ENCODE measurements around the gene WNK1.
A peak's percentile ranks its signal among the peaks of the same experiment; 100 is the strongest.

WNK1 gene

GRCh38 chr12:806200-806791 lies 53.9 kb downstream of the WNK1 start (continued):
- TF ChIP-seq TRIM28 (IDR thresholded peaks at IDR 0.05; ENCODE audit: borderline replicate concordance, low read length) = peak; percentile 96
- peak; percentile 55; the same call in 1 of the 2 replicates for TF ChIP-seq ZNF19 (tag by site-specific recombination; IDR thresholded peaks at IDR 0.05; ENCODE audit: low read depth)
- peak; percentile 91 for TF ChIP-seq HOXD13 (CRISPR knock-in tag; IDR thresholded peaks at IDR 0.05; ENCODE audit: borderline replicate concordance)
- TF ChIP-seq ZNF629 (tag by site-specific recombination; IDR thresholded peaks at IDR 0.05) = peak; percentile 98
- TF ChIP-seq ZNF133 (tag by site-specific recombination; IDR thresholded peaks at IDR 0.05) = no peak
- TF ChIP-seq, protein P1, sequence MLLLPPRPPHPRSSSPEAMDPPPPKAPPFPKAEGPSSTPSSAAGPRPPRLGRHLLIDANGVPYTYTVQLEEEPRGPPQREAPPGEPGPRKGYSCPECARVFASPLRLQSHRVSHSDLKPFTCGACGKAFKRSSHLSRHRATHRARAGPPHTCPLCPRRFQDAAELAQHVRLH (tag by site-specific recombination; IDR thresholded peaks at IDR 0.05) = peak; percentile 100
- TF ChIP-seq ZNF292 (tag by site-specific recombination; IDR thresholded peaks at IDR 0.05; ENCODE audit: borderline replicate concordance, low read depth) = no peak
- TF ChIP-seq ZNF404 (tag by site-specific recombination; IDR thresholded peaks at IDR 0.05) = 0 out of 2 replicates have a peak, but pooled peaks have one; percentile 12
- TF ChIP-seq ZFP37 (tag by site-specific recombination; IDR thresholded peaks at IDR 0.05) = no peak
- no peak for TF ChIP-seq ZNF624 (tag by site-specific recombination; IDR thresholded peaks at IDR 0.05)
- no peak for TF ChIP-seq ZNF184 (tag by site-specific recombination; IDR thresholded peaks at IDR 0.05)
- no peak for TF ChIP-seq ZNF48 (tag by site-specific recombination; IDR thresholded peaks at IDR 0.05)

DNA sequence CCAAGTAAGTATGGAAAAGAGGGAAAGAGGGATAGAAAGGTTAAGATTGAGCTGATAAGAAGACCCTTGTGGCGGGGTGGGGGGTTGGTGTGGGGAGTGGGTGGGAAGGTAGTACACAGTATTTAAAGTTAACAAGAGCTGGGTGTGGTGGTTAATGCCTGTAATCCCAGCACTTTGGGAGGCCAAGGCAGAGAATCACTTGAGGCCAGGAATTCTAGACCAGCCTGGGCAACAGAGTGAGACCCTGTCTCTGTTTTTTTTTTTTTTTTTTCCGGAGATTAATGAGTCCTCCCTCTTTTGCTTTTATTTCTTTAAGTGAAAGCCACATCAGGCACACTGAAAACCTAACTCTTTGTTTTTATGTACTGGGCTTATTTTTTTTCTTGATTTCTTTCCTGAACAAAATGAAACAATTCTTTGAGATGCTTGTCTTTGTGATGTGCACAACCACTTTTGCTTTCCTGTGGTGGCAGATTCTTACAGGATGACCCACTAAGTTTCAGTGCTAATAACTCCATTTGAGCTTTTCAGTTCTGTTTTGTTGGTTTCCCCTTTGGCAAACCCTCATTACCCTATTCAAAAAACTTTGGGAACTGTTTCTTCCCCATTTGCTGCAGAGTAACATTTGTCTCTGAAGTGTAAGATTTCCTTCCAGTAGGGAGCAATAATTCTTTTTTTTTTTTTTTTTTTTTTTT lies 54.8 kb downstream of the WNK1 start:
- no peak overlapping the region for H3K4me3 ChIP-seq (ENCODE audit: low read depth, low read length)
- no peaks in the 10 kb centered on the region; a peak in 1 of 3 replicates for H3K36me3 ChIP-seq (ENCODE audit: control insufficient read depth in 2 of 2, insufficient read depth in 1 of 2, low read length in 2 of 2)
- peaks cover 45% of the 10 kb centered on the region for H3K4me1 ChIP-seq (ENCODE audit: control insufficient read depth, insufficient read depth, low read length)
- ChIA-PET CTCF (interaction anchor here (1.1 to 1.6 kb wide), 4 partner anchors 9 to 776 kb away, joined by 3 to 6 read pairs (median 5); partner anchors contain the start of gene WNK1), POLR2A (interaction anchor here (1.0 kb wide), 1 partner anchor 31 kb away, joined by 3 read pairs; no protein-coding TSS in a partner anchor)
- peak overlapping the region; percentile 82 for H3K27ac ChIP-seq (ENCODE audit: extremely low read depth, low read depth, low read length)
- no peaks in the 10 kb centered on the region for H3K9me3 ChIP-seq (ENCODE audit: control insufficient read depth, insufficient read depth, low read depth, low read length)
- TF ChIP-seq ZNF426 (tag by site-specific recombination; IDR thresholded peaks at IDR 0.05) (no peak), ZNF18 (tag by site-specific recombination; IDR thresholded peaks at IDR 0.05) (no peak), ZFP37 (tag by site-specific recombination; IDR thresholded peaks at IDR 0.05) (no peak), ZFP41 (tag by site-specific recombination; IDR thresholded peaks at IDR 0.05; ENCODE audit: borderline replicate concordance) (no peak), PRDM1 (tag by site-specific recombination; IDR thresholded peaks at IDR 0.05) (peak; percentile 35; the same call in 1 of the 2 replicates), ZNF121 (tag by site-specific recombination; IDR thresholded peaks at IDR 0.05) (peak; percentile 99), ZNF596 (tag by site-specific recombination; IDR thresholded peaks at IDR 0.05) (no peak), ZNF792 (tag by site-specific recombination; IDR thresholded peaks at IDR 0.05) (no peak), ZBTB44 (tag by site-specific recombination; IDR thresholded peaks at IDR 0.05) (no peak), ZNF785 (tag by site-specific recombination; IDR thresholded peaks at IDR 0.05) (no peak), ZNF571 (tag by site-specific recombination; IDR thresholded peaks at IDR 0.05) (no peak), KLF16 (tag by site-specific recombination; IDR thresholded peaks at IDR 0.05) (no peak), OVOL3 (tag by site-specific recombination; IDR thresholded peaks at IDR 0.05) (no peak), ZNF529 (tag by site-specific recombination; IDR thresholded peaks at IDR 0.05; ENCODE audit: insufficient replicate concordance) (no peak), KLF1 (tag by site-specific recombination; IDR thresholded peaks at IDR 0.05) (peak; percentile 20; the same call in 1 of the 2 replicates)
- TF ChIP-seq, protein P2, sequence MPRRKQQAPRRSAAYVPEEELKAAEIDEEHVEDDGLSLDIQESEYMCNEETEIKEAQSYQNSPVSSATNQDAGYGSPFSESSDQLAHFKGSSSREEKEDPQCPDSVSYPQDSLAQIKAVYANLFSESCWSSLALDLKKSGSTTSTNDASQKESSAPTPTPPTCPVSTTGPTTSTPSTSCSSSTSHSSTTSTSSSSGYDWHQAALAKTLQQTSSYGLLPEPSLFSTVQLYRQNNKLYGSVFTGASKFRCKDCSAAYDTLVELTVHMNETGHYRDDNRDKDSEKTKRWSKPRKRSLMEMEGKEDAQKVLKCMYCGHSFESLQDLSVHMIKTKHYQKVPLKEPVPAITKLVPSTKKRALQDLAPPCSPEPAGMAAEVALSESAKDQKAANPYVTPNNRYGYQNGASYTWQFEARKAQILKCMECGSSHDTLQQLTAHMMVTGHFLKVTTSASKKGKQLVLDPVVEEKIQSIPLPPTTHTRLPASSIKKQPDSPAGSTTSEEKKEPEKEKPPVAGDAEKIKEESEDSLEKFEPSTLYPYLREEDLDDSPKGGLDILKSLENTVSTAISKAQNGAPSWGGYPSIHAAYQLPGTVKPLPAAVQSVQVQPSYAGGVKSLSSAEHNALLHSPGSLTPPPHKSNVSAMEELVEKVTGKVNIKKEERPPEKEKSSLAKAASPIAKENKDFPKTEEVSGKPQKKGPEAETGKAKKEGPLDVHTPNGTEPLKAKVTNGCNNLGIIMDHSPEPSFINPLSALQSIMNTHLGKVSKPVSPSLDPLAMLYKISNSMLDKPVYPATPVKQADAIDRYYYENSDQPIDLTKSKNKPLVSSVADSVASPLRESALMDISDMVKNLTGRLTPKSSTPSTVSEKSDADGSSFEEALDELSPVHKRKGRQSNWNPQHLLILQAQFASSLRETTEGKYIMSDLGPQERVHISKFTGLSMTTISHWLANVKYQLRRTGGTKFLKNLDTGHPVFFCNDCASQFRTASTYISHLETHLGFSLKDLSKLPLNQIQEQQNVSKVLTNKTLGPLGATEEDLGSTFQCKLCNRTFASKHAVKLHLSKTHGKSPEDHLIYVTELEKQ (tag by site-specific recombination; IDR thresholded peaks at IDR 0.05; ENCODE audit: borderline replicate concordance) = no peak
- TF ChIP-seq, protein P3, sequence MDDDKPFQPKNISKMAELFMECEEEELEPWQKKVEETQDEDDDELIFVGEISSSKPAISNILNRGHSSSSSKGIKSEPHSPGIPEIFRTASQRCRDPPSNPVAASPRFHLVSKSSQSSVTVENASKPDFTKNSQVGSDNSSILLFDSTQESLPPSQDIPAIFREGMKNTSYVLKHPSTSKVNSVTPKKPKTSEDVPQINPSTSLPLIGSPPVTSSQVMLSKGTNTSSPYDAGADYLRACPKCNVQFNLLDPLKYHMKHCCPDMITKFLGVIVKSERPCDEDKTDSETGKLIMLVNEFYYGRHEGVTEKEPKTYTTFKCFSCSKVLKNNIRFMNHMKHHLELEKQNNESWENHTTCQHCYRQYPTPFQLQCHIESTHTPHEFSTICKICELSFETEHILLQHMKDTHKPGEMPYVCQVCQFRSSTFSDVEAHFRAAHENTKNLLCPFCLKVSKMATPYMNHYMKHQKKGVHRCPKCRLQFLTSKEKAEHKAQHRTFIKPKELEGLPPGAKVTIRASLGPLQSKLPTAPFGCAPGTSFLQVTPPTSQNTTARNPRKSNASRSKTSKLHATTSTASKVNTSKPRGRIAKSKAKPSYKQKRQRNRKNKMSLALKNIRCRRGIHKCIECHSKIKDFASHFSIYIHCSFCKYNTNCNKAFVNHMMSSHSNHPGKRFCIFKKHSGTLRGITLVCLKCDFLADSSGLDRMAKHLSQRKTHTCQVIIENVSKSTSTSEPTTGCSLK (tag by site-specific recombination; IDR thresholded peaks at IDR 0.05) = no peak

Measured in HEK293 (cell line).